Loucy (cell line): ENCODE results near the gene STAC3.

Experiments used
- EZH2phosphoT487 ChIP-seq: fragments of 200-600 bp; IDR thresholded peaks from 2 replicates; pipeline ENCODE4 v1.6.1; 2018; ENCODE audit warnings: antibody characterized with exemption, mild to moderate bottlenecking, moderate library complexity, borderline replicate concordance
- TF ChIP-seq, protein P1 (sequence below): fragments of 200-600 bp; sonication (generic); conservative IDR thresholded peaks from 2 replicates; pipeline ENCODE4 v1.5.1; 2014; ENCODE audit warnings: mild to moderate bottlenecking, antibody characterized with exemption, low read length

DNA sequence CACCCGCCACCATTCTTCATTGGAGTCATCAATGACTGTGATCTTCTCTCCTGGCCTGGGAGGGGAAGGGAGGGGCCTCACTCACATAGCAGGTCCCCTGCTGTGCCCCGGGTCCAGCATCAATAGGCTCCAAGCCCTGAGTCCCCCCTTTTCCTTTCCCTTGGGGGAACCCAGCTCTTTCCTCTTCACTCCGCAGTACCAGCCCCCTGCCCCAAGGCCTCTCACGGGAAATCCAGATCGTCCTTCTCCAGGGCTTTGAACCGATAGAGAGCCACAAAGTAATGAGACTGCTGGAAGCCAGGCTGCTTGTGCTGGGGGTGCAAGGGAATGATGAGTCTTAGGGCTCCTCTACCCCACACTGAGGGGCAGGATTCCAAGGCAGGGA is 6.7 kb downstream of the STAC3 start:
- TF ChIP-seq, protein P1, sequence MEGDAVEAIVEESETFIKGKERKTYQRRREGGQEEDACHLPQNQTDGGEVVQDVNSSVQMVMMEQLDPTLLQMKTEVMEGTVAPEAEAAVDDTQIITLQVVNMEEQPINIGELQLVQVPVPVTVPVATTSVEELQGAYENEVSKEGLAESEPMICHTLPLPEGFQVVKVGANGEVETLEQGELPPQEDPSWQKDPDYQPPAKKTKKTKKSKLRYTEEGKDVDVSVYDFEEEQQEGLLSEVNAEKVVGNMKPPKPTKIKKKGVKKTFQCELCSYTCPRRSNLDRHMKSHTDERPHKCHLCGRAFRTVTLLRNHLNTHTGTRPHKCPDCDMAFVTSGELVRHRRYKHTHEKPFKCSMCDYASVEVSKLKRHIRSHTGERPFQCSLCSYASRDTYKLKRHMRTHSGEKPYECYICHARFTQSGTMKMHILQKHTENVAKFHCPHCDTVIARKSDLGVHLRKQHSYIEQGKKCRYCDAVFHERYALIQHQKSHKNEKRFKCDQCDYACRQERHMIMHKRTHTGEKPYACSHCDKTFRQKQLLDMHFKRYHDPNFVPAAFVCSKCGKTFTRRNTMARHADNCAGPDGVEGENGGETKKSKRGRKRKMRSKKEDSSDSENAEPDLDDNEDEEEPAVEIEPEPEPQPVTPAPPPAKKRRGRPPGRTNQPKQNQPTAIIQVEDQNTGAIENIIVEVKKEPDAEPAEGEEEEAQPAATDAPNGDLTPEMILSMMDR, result no peak
- TF ChIP-seq EZH2phosphoT487, result no peak
